ENCODE data around the gene DGKI. TPM values are rescaled to one million over a fixed set of nuclear protein-coding genes. Genes with fewer than 3 reads are reported as not detected.
"Not testable (repeated sequence)": the region's sequence is repeated elsewhere in the genome, so short reads cannot be mapped to it uniquely, and the experiment has no call there.

DGKI gene
- total and polyA plus RNA-seq, 3 donors from 2014 or later, result 3.2 to 6.6 (median 4.3) TPM

DNA sequence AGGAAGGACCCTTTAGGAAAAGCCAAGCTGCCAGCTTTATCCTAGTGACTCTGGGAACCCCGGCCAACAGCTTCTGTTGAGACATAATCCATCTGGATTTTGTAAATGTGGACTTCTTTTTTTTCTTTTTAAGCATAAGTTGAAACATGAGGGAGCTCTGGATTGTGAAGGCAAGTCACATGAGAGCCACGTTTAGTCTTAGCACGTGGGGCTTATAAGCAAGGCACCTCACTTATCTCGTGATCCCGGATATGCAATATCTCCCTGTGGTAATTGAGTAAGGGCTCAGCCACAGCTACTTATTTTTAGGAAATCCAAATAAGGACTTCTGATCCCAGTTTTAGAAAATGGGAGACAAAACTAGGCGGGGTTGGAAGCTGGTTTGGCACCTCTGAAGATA is 392.0 kb downstream of the DGKI start:
- H3K36me3 ChIP-seq (ENCODE audit: low read depth, missing control alignments), result no peaks in the 10 kb centered on the region
- intact Hi-C loops (cut with DNase I; ENCODE audit: low total_unique reads), result no loop called here
- H3K9me3 ChIP-seq, result no peaks in the 10 kb centered on the region
- H3K4me3 ChIP-seq, result no peak overlapping the region
- peak overlapping the region in 1 of 2 donors; percentile 20 for H3K27ac ChIP-seq
- DNase-seq, result peak; percentile 43
- no peaks in the 10 kb centered on the region for H3K27me3 ChIP-seq
- TF ChIP-seq, protein P1, sequence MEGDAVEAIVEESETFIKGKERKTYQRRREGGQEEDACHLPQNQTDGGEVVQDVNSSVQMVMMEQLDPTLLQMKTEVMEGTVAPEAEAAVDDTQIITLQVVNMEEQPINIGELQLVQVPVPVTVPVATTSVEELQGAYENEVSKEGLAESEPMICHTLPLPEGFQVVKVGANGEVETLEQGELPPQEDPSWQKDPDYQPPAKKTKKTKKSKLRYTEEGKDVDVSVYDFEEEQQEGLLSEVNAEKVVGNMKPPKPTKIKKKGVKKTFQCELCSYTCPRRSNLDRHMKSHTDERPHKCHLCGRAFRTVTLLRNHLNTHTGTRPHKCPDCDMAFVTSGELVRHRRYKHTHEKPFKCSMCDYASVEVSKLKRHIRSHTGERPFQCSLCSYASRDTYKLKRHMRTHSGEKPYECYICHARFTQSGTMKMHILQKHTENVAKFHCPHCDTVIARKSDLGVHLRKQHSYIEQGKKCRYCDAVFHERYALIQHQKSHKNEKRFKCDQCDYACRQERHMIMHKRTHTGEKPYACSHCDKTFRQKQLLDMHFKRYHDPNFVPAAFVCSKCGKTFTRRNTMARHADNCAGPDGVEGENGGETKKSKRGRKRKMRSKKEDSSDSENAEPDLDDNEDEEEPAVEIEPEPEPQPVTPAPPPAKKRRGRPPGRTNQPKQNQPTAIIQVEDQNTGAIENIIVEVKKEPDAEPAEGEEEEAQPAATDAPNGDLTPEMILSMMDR (IDR thresholded peaks at IDR 0.05), result no peak
- TF ChIP-seq POLR2A (IDR thresholded peaks at IDR 0.05), result no peak
- no peaks in the 10 kb centered on the region for H3K4me1 ChIP-seq
- WGBS, 2 donors, result 42 to 50% methylated on average over 6 of the region's 6 CpGs

DNA sequence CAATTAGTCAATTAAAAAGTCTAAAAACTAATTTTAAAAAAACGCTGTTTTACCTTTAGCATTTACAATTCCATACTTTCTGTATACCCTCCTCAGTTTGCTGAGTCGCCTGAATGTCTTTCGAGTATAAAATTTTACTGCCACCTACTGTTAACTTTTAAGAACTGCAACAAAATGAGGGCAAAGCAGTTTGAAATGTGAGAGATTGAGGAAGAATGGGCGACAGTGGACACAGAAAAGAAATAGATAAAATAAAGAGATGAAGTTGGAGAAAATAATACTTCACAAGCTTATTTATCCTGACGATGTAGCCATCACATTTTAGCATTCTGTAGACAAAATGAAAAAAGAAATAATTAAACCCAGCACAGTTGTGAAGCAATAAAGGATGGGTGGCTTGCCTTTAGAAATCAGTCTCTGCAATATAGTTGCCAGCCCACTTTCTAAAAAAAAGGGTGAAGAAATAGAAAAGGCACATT is 392.5 kb downstream of the DGKI start:
- intact Hi-C loops (cut with DNase I; ENCODE audit: low total_unique reads), result no loop called here
- no peak overlapping the region for H3K4me3 ChIP-seq
- peak overlapping the region in 1 of 2 donors; percentile 20 for H3K27ac ChIP-seq
- DNase-seq, result no peak
- no peak for TF ChIP-seq POLR2A (IDR thresholded peaks at IDR 0.05)
- TF ChIP-seq, protein P1 (IDR thresholded peaks at IDR 0.05), result peak; percentile 45 to 75 (median 73)
- H3K27me3 ChIP-seq, result no peaks in the 10 kb centered on the region
- H3K4me1 ChIP-seq, result no peaks in the 10 kb centered on the region
- no peaks in the 10 kb centered on the region for H3K36me3 ChIP-seq (ENCODE audit: low read depth, missing control alignments)
- WGBS, 2 donors, result 8 to 19% methylated on average over 5 of the region's 5 CpGs
- no peaks in the 10 kb centered on the region for H3K9me3 ChIP-seq

DNA sequence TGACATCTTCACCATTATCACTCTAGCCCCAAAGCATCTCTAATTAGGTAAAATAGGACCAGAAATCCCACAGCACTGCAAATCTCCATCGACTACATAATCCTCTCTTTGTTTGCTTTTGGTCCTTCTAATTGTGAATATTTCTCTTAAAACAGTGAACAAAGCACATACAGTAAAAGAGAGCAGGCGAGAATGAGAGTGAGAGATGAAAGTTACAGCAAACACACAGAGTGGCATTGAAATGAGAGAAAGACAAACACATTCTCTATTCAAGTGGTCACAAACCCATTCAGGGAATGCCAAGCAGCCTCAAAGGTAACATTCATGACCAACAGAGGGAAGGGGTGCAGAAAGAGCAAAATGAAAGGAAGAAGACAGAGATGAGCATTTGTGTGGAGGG is 393.4 kb downstream of the DGKI start:
- intact Hi-C loops (cut with DNase I; ENCODE audit: low total_unique reads), result no loop called here
- WGBS, 2 donors, result 67 to 79% methylated on average over 2 of the region's 2 CpGs
- H3K9me3 ChIP-seq, result no peaks in the 10 kb centered on the region
- no peaks in the 10 kb centered on the region for H3K27me3 ChIP-seq
- H3K4me1 ChIP-seq, result no peaks in the 10 kb centered on the region
- H3K36me3 ChIP-seq (ENCODE audit: low read depth, missing control alignments), result no peaks in the 10 kb centered on the region
- H3K4me3 ChIP-seq, result no peak overlapping the region
- TF ChIP-seq, protein P1 (IDR thresholded peaks at IDR 0.05), result no peak
- no peak for TF ChIP-seq POLR2A (IDR thresholded peaks at IDR 0.05)
- DNase-seq, result no peak
- no peak overlapping the region for H3K27ac ChIP-seq

DNA sequence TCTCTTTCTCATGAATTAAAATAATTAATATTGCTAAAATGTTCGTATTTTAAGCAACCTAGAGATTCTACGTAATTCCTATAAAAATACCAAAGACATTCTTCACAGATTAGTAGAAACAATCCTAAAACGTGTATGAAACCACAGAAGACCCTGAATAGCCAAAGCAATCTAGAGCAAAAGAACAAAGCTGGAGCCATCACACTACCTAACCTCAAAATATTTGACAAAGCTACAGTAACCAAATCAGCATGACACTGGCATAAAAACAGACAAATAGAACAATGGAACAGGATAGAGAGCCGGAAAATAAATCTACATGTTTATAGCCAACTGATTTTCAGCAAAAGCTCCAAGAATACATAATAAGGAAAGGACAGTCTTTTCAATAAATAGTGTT is 397.8 kb downstream of the DGKI start:
- Histone ChIP-seq H3K36me3 (ENCODE audit: low read depth, missing control alignments) (no peaks in the 10 kb centered on the region), H3K4me3 (no peak overlapping the region), H3K9me3 (no peaks in the 10 kb centered on the region), H3K27me3 (no peaks in the 10 kb centered on the region), H3K27ac (no peak overlapping the region), H3K4me1 (no peaks in the 10 kb centered on the region)
- TF ChIP-seq, protein P1 (IDR thresholded peaks at IDR 0.05), result no peak
- TF ChIP-seq POLR2A (IDR thresholded peaks at IDR 0.05), result no peak
- intact Hi-C loops (cut with DNase I; ENCODE audit: low total_unique reads), result no loop called here
- WGBS, 2 donors, result 82 to 92% methylated on average over 4 of the region's 4 CpGs
- DNase-seq, result no peak

DNA sequence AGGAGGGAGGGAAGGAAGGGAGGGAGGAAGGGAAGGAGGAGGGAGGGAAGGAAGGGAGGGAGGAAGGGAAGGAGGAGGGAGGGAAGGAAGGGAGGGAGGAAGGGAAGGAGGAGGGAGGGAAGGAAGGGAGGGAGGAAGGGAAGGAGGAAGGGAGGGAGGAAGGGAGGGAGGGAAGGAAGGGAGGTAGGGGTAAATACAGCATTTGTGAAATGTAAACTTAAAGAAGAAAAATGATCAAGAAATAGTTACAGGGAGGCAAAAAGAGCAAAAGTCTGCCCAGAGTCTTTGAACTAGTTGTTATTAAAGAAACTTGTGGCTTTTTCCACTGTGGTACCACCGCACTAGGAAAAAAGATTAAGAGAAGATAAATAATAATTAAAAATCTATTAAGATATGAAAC is 398.2 kb downstream of the DGKI start:
- intact Hi-C loops (cut with DNase I; ENCODE audit: low total_unique reads); DNase-seq; H3K4me3 ChIP-seq; H3K9me3 ChIP-seq; H3K4me1 ChIP-seq; H3K27ac ChIP-seq; H3K36me3 ChIP-seq (ENCODE audit: low read depth, missing control alignments); H3K27me3 ChIP-seq: not testable (repeated sequence)
- WGBS, 2 donors, result 94 to 95% methylated on average over 1 of the region's 1 CpG
